GOT3 (cell line): ENCODE results near the gene FYCO1.

Experiments
- DNase-seq: peaks from one replicate; lab custom pipeline; 2025; ENCODE audit warnings: mixed read lengths; lab: John Stamatoyannopoulos, UW

The FYCO1 gene

DNA sequence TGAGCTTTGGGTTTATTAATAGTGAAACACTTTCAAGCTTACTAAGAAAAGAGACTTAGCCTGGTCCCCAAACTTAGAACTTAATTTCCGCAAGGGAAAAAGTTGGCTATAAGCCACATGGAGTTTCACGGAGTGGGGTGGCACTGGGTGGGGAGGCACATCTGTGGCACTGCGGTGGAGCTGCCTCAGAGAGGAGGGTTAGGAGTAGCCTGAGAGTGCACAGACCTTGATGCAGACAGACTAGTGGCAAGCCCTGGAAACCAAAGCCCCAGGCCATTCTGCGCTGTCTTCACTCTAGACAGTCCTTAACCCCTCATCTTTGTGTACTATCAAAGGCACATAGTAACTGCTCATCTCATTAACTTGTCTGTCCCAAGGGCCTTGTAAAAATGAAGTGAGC lies 30.4 kb downstream of the FYCO1 start:
- no peak for DNase-seq

DNA sequence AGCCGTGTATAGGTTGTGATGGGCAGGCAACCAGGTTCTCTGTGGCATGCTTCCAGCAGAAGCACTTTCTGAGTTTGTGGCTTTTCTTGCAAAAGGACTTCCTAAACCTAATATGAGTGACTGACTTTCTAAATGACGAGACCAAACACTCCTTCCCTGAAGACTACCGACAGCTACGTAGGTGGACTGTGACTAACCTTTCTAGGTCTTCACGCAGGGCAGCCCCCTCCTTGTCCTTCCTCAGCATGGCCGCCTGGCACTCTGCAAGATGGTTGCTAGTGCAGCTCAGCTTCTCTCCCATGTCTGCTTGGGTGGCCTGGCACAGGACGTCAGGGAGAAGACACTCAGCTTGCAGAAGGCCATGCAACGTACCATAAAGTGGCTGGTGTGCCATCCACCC lies 31.5 kb downstream of the FYCO1 start:
- no peak for DNase-seq

DNA sequence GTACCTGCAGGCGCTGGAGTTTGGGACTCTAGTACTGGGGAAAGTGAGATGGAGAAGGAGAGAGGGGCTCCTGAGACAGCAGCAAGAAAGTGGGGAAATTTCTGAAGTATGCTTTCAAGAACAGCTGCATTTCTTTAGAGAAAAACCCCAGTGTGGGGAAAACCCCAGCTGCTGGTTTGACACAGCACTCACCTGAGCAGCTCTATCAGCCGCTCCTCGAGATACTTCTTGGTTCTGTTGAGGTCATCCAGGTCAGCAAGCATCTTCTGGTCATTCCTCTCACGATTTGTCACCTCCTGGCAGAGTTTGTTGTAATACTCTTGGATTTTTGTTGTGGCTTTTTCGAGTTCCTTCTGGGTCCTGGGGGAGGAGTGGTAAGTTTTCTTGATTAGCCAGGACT lies 33.6 kb downstream of the FYCO1 start:
- no peak for DNase-seq

DNA sequence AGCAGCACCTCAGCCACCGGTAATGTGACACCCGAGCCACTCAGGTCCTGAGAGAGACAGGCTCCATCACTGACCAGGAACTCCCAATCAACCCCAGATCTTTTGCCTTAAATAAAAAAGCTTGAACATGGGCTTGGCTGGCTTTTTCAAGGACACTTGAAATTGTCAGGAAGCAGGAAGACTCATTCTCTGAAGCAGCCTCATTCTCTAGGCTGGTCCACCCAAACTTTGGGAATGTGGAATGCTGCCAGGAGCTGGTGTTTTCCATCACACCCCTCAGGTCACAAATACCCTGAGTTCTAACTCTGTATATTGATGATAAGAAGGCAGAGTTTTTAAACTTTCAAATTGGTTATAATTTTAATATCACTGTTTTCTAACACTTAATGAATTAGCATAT lies 35.3 kb downstream of the FYCO1 start:
- no peak for DNase-seq

DNA sequence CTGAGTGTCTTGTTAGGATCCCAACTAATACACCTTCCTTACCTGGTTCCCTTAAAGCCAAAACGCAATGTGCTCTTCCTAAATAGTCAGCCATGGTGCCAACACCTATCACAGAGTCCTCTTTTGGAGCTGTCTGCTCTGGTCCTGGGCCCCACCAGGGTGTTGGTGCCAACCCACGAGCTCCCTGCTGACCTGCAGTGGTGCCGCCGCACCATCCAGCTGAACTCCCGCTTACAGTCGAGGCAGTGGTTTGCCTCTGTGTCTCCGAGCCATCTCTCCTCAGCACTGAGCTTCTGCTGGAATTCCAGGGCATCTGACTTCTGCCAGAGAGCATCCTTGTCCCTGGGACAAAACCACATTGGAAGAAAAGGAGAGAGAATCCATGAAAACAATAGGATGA lies 36.4 kb downstream of the FYCO1 start:
- DNase-seq, result no peak

DNA sequence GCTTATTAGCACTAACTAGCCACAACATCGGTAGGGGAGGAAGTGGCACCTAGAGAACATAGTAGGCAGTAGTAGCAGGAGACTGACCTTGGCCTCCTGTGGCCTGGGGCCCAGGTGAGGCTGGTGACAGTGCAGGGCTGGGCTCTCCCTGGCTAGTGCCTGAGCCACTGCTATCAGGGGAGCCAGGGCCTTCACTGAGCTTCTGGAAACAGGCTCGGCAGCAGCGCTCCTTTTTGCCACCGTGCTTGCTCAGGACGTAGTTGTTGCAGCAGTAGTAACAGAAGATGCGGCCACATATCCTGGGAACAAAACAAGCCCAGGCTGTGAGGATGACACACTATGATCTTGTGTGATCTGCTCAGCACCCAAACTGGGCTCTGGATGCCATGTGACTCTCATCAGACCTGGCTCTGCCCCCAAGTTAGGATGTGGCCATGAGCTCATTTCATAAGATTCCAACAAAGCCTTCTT lies 37.3 kb downstream of the FYCO1 start:
- DNase-seq, result no peak

DNA sequence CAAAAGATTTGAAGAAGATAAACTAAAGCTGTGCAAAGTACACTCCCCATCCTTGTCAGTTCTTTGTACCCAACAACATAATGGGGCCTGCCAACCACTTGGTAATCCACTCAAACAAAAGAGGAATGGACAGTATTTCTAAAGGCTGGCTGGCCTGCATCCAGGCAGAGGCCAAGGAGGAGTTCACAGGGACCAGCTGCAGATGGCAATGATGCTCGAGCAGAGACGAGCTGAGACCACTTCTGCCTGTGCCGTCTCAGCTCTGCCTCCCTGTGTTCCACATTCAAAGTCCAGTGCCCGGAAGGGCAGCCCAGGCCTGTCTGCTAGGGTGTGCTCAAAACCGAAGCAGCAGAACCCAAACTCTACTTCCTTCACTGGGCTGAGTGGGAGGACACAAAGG lies 38.0 kb downstream of the FYCO1 start:
- no peak for DNase-seq

DNA sequence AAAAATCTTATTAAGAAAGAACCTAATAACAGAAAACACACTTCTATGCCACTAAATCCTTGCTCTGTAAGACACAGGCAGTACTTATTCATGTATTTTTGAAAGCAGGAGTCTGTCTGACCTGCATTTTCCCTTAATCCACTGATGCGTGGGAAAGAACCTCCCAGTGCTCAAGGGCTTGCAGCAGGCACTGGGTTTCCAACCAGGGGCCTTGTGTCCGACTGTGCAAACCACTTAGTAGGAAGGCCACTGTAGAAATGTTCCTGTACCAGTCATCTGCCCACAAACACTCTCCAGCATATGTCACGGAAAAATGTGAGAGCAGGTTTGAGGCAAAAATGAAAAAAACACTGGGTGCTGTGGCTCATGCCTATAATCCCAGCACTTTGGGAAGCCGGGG lies 39.9 kb downstream of the FYCO1 start:
- no peak for DNase-seq

DNA sequence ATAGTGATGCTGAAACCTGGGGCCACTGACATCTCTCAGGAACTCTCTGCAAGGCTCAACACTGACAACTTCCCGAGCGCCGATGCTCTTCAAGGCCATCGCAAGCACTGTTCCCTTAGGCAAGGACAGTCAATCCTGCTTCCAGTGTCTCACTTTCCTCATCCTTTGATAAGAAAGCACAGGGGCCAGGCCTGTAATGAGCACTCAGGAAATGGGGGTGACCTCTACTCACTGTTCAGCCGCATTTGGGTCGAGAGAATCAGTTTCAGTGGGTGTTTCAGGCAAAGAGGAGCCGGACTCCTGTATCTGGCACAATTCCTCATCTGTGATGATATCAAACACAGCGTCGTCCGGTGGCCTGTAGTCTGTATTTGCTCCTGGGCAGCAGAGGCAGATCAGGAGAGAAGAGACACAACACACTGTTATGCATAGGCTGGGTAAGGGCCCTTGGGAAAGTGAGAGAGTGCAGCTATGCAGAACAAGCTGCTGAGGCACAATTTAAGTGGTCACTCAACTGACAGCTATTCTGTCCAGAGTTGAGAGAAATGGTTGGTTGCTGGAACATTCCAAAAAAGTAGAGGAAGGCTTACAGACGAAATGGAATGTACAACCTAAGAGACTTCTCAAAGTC lies 40.5 kb downstream of the FYCO1 start:
- DNase-seq, result no peak

DNA sequence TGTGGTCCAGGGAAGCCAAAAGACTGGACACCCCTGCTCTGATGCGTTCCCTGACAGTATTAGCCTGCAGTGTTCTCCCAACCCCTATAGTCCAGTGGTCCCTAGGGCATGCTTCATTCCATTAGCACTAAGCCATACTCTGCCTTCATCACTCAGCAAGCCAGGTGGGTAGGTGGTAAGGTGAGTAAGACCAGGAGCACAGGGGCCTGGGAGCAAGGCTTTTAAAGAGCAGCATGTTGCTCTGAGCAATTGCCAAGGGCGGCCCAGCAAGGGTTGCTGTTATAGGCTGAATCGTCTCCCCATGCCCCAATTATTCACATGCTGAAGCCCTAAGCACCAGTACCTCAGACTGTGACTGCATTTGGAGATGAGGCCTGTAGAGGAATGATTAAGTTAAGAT lies 41.3 kb downstream of the FYCO1 start:
- no peak for DNase-seq

DNA sequence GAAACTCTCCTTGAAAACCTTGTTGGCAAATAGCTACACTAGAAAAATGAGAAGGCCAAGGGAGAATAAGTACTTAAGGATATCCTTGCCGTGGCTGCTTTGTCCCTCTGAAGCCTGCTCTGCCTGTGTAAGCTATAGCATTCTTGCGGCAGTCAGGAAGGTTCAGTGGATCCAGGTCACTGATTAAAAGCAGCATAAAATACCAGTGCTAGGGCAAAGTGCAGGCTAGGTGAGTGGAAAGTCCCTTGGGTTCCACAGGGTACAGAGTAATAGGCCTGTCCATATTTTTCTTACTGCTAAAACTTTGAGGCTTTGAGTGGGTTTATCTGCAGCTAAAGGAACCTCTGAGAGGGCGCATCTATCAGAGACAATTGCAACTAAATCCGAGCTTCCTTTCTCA lies 42.1 kb downstream of the FYCO1 start:
- no peak for DNase-seq

DNA sequence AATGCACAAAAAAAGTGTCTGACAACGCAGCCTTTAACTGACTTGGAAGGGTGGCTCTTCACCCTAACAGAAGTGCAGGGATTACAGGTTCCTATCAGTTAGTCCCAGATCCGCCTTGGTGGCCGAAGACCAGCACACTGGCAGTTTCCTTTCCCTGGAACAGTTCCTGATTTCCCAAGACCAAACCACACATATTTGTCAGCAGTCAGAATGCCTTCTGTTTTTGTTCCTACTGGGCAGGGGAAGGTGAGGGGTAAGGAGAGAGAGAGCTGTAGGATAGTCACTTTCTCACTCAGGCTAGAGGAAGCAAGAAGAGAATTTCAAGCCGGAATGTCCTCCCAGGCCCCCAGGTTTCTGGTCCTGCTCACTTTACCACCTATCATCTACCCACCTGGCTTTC lies 43.2 kb downstream of the FYCO1 start:
- DNase-seq, result no peak

DNA sequence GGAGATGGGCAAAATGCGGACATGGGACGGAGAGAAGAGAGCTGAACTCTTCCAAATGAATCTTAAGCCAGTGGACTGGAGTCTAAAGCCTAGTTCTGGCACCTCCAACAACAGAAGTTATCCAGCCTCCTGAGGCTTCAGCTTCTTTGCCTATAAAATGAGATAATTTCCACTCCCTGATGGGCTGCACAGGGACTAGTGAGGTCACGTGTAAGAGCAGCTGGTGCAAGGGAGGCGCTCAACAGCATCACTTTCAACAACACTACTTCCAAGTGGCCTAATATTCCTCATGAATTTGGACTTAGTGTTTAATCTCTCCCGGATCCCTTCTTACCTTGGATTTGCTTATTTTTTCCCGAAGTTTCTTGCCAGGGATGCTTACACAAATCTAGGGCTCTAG lies 43.7 kb downstream of the FYCO1 start:
- DNase-seq, result no peak

DNA sequence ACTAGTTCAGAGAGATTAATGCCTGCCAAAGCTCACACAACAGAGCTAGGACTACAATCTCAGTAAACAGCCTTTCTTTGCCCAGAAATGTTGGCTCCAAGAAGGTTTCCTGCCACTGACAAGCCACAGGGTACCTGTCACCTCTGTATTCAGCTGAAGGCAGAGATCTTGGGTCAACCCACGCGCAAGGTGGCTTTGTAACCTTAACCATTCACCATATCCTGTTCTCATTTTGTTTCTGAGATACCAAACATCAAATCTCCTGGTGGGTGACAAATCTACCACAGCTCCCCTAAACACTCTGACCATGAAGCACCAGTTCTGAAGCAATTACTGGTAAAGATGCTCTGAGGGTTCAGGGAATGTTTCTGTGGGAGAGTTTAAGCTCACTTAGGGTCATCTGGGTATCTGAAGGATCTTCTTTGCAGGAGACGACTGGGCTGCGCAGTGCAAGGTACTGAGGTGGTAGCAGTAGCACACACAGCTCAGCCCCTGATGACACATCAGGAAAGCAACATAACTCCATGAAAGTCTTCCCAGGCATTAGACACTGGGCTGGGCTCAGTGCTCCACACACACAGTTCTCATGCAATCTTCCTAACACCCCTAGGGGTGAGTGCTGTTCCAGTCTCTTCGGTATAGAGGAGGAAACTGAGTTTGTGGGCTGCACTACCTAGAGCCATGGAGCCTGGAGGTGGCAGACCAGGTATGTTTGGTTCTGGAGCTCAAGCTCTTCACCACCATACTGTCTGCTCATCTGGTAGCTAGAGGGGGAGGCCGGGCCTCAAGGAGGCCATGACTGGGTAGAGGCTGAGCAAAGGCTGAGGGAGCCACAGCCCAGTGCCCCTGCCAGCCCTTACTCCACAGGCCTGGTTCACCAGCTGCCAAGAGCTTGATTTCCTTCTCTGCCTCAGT lies 44.7 kb downstream of the FYCO1 start:
- no peak for DNase-seq

DNA sequence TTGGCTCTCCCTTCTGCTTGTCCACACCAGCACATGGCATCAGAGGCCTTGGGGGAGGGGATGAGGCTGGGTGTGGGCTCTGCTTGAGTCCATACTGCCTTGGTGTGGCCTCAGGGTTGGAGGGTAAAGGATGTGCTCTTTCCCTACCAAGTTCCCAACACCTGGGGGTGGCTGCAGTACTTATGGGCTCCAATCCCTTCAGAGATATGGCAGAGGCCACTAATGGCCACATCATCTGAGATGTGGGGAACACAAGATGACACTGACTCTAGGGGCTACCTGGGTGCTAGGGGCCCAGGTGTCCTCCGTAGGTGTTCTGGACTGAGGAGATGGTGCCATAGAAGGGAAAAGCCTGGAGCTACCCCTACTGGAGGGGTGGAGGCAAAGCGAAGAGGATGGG lies 45.5 kb downstream of the FYCO1 start:
- no peak for DNase-seq

DNA sequence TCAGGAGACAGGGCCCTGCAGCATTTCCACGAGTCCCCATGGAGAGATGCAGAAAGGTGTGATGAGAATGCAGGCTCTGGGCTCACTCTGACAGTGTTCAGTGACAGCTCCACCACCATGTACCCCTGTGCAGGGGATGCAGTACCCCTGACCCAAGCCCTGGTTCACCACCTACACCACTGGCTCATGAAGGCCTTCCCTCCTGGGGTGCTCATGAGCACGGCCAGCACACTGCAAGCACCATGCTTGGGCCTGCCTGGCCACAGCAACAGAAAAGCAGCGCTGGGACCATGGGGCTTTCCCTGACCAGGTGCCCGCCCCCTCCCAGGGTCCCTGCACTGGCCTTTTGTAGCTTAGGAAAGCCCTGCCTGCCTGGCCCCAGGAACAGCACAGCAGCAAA lies 46.2 kb downstream of the FYCO1 start:
- no peak for DNase-seq

DNA sequence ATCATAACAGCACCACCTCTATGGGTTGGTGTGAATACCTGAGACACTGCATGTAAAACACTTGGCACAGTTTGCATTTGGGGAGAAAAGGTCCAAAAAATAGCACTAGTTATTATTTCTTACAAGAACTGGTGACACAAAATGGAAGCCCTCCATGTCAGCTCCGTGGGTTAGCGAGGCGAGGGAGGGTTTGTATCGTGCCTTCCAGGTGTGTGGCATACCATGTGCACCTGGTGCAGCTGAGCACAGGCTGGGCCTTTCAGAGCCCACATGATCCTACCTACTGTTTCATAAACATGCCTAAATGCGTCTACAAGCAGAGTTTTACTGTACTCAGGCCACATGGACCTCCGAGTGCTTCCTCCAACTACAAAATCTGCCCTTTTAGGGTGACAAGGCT lies 46.7 kb downstream of the FYCO1 start:
- no peak for DNase-seq

DNA sequence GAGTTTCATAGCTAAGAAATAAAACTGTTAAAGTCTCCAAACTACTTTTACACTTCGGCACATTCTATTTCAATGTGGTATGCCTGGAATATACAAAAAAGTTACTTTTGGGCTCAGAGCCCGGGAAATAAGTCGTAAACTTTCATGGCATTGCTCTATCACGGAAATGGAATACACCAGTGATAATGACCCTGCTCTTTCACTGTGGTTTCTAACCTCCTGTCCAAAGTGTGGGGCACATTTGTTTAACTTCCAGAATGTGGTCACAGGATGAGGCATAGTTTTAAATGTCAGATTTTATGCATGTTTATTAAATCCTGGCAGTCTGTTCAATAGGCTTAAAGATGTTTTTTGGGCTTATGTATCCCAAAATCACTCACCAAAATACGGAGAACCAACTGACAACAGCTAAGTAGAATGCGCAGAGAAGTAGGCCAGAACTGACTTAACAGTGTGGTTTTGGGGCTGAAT lies 47.3 kb downstream of the FYCO1 start:
- DNase-seq, result no peak

DNA sequence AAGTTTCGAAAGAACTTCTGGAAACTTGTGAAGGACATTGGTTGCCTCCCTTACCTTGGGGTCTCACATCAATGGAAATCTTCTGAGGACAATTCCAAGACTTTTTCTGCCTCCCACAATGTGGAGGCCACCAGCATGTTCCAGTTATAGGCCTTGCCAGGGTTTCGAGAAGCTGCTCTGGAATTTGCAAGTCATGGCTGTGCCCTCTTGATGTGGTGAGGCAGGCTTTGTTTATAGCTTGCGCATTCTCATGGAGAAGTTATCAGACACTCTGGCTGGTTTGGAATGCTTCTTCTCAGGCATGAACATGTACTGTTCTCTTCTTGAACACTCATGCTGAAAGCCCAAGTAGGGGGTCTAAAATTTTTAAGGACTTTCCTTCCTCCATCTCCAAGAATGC lies 48.3 kb downstream of the FYCO1 start:
- DNase-seq, result no peak

DNA sequence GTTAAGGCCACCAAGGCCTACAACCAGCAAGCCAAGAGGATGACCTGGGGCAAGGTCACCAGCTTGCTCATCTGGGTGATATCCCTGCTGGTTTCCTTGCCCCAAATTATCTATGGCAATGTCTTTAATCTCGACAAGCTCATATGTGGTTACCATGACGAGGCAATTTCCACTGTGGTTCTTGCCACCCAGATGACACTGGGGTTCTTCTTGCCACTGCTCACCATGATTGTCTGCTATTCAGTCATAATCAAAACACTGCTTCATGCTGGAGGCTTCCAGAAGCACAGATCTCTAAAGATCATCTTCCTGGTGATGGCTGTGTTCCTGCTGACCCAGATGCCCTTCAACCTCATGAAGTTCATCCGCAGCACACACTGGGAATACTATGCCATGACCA lies 48.7 kb downstream of the FYCO1 start:
- DNase-seq, result no peak

DNA sequence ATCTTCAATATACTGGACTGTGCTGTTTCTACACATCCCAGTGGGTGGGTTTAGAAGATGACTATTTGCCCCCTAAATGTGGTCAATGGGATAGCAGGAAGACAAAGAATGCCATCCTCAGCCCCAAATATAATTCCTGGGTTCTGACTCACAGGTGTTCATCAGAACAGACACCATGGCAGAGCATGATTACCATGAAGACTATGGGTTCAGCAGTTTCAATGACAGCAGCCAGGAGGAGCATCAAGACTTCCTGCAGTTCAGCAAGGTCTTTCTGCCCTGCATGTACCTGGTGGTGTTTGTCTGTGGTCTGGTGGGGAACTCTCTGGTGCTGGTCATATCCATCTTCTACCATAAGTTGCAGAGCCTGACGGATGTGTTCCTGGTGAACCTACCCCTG lies 49.3 kb downstream of the FYCO1 start:
- DNase-seq, result no peak

DNA sequence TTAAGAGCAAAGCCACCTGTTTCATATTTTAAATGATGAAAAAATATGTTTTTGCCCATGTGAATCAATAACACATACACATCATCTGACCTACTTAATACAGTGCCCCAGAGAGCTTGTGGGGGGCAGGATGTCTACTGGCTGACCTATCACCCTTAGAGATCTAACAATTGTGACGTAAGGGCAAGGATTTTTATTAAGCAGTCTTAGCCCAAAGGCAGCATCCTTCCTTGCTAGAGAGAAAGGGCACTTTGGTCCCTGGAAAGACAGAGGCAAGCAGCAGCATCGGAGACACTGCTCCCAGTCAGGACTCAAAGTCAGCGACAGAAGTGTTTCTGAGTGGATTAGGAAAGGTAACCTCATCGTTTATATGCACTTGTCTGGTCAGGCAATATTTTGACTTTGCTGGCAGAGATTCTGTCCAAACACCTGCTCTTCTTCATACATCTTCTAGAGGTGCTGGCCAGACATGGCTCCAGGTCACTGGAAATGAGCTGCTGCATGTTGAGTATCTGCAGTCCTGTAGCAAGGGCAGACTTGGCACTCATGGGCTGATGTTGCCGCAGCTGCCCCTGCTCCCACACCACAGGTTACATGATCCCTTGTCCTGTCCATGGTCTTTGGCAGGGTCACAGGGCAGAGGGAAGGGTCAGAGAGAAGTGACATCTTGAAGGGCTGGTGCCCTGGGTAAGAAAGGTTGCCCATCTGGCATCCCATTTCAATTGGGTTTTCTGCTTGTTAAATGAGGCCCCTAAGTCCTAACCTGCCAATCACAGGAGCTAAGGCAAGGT lies 50.6 kb downstream of the FYCO1 start:
- DNase-seq, result no peak
